Activated CD4-positive, CD25-positive, alpha-beta regulatory T cell treated with anti-CD3 and anti-CD28 coated beads, Interleukin-2, amount 50 U/mL, for 16 hours (primary cell): ENCODE data around the gene ZSCAN5A.
A peak's percentile ranks its signal among the peaks of the same experiment; 100 is the strongest.
"Not testable (repeated sequence)": the region's sequence is repeated elsewhere in the genome, so short reads cannot be mapped to it uniquely, and the experiment has no call there.

Experiments
- DNase-seq: peaks from one replicate; pipeline ENCODE4 v3.0.0-alpha.2; 2020; ENCODE audit warnings: low read depth, low spot score

ZSCAN5A gene

DNA sequence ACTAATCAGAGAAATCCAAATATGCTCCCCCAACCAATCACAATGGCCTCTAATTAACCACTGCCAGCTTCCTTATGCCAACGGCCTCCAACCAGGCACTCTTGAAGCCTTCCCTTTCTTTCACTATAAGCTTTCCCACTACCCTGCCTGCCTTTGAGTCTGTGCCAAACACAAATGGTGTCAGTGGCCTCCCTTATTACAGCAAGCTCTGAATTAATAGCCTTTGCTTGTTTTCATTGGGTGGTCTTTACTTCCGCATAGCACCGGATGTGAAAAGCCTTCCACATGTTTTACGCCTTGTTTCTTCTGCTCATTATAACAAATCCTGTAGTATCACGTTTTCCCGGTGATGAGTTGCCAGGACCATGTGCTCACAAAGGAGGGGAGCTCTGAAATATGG, 43.5 kb downstream of the ZSCAN5A start:
- no peak for DNase-seq

DNA sequence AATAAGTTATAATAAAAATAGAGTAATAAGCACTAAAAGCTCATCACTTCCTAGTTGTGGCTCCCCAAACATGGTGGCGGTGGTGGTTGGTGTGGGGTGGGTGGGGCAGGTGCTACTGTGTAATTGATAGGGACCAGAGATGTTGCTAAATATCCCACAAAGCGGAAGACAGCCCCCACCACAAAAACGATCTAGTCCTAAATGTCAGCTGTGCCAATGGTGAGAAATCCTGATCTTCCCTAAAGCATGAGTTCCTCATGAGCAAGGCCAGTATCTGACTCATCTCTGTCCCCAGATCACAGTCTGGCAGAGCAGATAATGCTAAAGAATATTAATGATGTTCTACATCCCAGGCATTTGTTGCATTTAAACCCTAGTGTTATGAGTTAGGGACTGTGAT, 44.0 kb downstream of the ZSCAN5A start:
- DNase-seq, result no peak

DNA sequence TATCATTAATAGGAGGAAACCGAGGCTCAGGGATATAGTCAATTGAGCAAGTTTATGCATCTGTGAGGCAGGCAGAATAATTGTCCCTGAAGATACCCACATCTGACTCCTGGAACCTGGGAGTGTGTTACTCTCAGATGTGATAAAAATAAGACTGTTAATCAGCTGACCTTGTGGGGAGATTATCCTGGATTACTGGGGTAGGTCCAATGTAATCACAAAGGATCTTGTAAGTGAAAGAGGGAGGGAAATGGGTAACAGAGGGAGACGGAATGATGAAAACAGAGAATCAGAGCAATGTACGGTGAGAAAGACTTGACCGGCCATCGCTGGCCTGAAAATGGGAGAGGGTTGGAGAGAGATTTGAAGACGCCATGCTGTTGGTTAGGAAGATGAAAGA, 45.3 kb downstream of the ZSCAN5A start:
- no peak for DNase-seq

DNA sequence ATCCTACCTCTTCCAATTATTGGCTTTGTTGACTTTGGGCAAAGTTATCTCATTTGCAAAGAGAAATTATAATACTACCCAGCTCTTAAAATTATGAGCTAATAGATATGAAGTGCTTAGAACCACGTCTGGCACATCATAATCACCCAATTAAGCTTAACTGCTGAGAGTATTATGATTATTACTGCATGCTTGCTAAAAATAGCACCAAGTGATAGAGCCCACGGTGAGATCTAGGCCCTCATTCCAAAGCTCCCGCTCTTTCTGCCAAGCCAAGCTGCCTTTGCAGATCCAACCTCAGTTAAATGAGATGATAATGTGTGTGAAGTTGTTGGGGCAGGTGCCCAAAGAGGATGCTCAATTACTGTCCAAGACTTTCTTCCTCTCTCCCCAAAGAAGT, 48.6 kb downstream of the ZSCAN5A start:
- DNase-seq, result no peak

DNA sequence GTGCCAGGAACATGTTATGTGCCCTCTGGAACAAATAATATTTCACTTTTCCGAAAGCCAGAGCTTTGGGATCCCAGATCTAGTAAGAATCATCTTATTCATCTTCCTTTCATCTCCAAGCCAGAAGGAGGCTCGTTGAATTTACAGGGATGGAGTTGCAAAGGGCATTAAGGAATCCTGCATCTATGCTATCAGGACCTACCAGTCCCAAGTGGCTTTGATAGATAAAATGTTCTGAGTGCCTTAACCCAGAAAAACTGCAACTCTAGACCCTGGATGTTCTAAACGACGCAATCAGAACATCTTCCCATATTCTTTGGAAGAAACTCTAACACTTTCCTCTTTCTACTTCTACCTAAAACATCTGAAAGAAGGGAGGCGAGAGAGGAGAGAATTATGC, 51.3 kb downstream of the ZSCAN5A start:
- DNase-seq, result no peak

DNA sequence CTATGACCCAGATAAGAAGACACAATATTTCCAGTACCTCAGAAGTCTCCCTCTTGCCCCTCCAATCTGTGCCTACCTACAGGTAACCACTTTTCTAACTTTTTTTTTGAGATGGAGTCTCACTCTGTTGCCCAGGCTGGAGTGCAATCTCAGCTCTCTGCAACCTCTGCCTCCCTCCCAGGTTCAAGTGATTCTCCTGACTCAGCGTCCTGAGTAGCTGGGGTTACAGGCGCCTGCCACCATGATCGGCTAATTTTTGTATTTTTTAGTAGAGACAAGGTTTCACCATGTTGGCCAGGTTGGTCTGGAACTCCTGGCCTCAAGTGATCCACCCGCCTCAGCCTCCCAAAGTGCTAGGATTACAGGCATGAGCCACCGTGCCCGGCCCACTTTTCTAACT, 52.7 kb downstream of the ZSCAN5A start:
- DNase-seq, result not testable (repeated sequence)

DNA sequence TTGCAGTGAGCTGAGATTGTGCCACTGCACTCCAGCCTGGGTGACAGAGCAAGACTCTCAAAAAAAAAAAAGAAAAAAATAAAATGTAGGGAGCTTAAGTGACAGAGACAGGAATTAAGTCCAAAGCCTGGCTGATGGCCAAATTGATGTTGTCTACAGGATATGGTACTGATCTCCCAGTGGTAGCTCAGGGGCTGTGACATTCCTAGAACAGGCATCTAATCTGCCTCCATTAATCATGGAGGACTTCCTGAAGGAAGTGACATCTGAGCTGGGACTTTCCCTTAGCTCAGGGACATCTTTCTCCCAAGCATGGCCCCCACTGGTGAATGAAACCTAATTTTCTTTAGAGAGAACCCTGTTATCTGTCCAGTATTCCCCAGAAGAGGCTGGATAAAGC, 53.5 kb downstream of the ZSCAN5A start:
- DNase-seq, result no peak

DNA sequence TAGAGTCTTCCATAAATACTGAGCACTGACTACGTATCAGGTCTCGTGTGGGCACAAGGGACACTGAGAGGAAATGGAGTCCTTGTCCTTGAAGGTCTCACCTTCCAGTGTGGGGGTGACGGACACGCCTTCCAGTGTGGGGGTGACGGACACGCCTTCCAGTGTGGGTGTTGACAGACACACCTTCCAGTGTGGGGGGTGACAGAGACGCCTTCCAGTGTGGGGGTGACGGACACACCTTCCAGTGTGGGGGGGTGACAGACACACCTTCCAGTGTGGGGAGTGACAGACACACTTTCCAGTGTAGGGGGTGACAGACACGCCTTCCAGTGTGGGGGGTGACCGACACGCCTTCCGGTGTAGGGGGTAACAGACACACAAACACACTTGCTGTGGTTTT, 56.4 kb downstream of the ZSCAN5A start:
- DNase-seq, result no peak

DNA sequence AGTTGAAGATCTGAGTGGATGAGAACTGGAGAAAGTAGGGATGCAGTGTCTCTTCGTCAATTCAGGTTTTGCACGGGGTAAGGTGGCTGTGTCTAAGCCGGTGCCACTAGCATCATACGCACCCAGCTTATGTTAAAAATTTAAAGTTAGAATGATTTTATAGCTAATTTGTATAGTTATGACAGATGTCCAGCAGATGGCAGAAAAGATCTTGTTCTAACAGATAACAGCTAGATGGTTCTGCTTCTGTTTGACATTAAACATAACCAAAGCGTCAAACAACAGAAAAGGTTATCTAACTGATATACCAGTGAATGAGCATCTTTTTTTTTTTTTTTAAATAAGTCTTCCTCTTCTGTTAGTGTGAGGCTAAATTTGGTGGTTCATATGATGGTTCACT, 60.9 kb downstream of the ZSCAN5A start:
- no peak for DNase-seq

DNA sequence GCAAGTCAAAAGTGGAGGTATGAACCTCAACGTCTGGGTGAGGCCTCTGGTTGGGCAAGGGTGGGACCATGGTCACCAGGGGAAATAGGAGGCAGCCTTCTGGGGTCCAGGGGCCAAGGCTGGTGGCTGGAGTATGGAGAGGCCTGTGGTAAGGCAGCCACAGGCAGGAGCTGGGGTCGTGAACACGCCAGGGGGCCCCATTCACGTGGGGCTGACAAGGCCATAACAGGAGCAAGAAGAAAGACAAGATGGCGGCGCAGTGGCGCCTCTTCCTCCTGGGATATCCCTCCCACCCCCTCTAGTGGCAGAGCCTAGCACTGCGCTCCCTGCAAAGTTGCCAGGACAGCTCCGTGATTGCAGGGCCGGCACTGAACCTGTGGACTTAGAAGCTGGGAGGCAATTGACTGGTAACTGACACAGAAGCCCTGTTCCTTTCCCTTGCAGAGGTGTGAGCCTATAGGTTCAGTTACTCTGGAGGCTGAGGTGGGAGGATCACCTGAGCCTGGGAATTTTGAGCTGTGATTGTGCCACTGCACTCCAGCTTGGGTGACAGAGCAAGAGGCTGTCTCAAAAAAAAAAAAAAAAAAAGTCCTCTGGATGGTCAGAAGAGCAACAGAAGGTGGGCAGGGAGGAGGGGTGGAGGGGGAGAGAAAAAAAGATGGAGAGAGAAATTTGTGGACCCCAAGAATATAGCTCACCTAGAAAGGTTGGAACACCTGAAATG, 61.8 kb downstream of the ZSCAN5A start:
- DNase-seq, result peak; percentile 19

DNA sequence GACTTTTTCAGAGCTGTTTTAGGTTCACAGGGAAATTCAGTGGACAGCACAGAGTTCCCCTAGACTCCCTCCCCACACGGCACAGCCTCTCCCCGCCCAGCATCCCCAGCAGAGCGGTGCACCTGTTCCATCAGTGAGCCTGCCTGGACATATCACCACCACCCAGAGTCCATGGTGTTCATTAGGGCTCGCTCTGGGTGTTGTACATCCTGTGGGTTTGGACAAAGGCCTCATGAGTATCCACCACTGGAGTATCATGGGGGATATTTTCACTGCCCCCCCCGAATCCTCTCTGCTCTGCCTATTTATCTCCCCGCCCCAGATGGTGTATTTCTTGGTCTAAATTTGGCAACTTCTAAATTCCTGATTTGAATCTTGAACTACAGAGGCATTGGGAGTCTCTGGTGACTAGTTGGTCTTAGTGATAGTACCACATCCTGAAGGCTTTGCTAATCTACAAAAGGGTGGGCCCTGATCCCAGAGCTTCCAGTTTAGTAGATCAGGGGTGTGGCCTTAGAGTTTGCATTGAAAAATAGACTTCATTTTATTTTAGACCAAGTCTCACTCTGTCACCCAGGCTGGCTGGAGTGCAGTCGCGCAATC, 65.8 kb downstream of the ZSCAN5A start:
- DNase-seq, result not testable (repeated sequence)

DNA sequence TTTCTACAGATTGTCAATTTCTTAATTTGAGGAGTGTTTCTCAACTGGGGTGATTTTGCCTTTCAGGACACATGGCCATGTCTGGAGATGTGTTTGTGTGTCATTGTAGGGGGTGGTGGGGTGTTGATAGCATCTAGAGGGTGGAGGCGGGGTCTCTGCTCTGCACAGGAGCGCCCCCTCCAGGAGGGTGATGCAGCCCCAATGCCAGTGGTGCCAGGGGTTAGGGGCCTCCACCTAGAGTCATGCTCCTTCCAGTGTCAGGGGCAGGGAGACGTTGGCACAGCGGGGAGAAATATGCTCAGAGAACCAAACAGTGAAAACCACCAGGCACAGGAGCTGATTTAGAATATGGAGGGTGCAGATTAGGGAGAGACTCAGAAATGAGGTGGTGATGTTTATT, 68.9 kb downstream of the ZSCAN5A start:
- not testable (repeated sequence) for DNase-seq

DNA sequence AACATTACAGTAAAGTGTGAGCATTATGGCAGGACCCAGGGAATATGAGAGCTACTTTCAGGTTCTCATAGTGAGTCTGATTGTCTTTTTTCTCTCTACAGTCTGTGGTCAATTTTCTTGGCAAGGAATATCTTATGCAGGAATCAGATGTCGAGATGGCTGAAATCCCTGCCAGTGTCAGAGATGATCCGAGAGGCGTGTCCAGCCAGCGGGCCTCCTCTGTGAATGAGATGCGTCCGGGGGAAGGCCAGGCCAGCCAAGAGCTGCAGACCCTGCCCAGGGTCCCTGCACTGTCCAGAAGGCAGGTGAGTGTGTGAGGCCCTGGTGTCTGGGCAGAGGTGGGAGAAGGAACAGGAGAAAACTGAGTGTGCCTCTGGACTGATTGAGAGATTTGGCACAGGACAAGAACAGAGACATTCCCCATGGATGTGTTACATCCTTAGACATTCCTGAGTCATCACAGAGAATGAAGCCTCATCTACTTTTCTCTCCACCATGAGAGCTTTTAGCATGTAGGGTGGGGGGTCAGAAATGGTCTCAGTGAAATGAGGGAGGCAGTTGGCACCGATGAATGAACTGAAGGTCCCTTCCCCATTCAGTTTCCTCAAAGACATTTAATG, 69.4 kb downstream of the ZSCAN5A start:
- no peak for DNase-seq

DNA sequence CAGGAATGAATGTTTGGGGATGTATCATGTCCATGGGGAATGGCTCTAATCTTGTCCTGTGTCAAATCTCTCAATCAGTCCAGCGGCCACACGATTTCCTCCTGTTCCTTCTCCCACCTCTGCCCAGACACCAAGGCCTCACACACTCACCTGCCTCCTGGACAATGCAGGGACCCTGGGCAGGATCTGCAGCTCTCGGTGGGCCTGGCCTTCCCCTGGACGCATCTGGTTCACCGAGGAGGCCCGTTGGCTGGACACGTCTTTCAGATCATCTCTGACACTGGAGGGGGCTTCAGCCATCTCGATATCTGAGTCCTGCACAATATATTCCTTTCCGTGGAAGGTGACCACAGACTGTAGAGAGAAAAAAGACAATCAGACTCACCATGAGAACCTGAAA, 91.2 kb downstream of the ZSCAN5A start:
- DNase-seq, result no peak

DNA sequence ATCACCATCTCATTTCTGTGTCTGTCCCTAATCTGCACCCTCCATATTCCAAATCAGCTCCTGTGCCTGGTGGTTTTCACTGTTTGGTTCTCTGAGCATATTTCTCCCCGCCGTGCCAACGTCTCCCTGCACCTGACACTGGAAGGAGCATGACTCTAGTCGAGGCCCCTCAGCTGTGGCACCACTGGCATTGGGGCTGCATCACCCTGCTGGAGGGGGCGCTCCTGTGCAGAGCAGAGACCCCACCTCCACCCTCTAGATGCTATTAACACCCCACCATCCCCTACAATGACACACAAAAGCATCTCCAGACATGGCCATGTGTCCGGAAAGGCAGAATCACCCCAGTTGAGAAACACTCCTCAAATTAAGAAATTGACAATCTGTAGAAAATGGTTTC, 91.7 kb downstream of the ZSCAN5A start:
- DNase-seq, result no peak

DNA sequence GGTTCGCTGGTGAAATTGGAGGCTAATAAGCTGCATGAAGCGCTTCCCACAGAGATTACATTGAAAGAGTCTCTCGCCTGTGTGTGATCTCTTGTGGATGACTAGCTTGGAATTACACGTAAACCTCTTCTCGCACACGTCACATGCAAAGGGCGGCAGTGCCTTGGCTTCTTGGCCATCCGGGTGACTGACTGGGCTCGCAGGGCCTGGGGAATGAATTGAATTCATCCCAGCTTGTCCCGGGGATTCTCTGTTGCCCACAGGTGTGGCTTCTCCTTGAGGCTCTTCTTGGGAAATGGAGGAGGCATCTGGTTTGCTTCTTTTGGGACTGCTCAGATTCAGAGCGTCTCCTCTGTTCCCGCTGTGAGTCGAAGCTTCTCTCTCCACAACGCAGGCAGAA, 92.8 kb downstream of the ZSCAN5A start:
- no peak for DNase-seq

DNA sequence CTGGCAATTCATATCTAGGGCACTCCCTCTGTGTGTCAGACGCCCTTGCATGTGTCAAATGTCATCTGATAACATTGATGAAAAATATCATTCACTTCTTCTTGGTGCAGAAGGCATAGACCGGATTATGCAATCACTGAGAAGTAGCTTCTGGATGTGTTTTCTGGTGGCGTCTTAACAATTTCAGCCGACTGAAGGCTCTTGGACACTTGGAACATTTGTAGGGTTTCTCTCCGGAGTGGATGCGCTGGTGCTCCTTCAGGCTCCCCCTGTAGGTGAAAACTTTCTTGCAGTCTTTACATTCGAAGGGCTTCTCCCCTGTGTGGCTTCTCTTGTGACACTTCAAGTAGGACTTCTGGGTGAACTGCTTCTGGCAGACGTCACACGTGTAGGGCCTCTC, 93.2 kb downstream of the ZSCAN5A start:
- DNase-seq, result not testable (repeated sequence)

DNA sequence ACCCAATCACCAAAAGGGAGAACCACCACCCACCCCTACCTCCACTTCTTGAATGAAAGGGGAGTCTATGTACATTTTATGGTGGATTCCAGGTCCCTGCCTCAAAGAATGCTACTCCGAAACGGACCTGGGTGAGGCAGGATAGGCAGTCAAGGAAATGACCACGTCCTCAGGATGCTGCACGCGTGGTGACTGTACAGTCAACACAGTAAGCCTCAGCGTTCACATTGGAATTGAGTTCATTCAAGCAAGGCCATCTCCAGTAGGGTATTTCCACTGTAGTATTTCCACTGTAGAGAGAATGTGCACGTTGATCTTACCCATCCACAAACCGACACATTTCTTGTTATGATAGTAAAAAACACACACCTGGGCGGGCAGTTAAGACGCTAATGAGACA, 95.7 kb downstream of the ZSCAN5A start:
- DNase-seq, result no peak

DNA sequence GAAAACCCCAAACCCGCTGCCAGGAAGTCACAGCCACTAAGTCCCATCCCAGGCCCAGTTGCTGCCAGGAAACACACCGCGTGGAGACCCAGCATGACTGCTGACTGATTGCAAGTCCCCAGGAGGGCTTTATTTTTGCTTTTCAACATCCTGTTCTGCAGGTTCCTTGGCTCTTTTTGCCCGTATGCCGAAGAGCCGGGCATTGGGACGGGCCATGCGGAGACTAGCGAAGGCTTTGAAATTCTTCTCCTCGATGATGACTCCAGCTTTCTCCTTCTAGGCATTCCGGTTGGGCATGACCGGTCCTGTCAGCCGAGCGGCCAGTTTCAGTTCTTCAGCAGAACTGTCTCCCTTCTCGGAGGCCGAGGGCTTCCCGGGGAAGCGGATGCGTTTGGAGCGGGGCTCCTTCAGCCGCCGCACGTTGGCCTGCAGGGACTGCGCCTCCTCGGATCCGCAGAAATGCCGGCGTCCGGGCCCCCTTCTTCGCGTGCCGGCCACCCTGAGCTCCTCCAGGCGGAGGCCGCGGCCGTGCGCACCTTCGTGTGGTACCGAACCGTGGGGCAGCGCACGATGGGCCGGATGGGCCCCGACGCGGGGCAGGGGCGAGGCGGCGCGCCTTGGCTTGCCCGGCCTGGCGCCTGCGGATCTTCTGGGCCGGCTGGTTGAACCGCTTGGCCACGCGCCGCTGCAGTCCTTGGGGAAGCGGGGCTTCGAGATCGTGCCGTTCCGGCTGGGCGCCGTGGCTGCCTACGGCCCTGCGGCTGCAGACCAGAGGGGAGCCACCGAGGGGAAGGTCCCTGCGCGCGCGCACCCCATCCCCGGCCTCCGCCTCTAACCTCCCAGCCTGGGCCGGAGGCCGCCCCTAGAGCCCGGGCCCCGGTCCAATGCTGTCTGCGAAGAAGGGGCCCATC, 97.3 kb downstream of the ZSCAN5A start:
- no peak for DNase-seq

DNA sequence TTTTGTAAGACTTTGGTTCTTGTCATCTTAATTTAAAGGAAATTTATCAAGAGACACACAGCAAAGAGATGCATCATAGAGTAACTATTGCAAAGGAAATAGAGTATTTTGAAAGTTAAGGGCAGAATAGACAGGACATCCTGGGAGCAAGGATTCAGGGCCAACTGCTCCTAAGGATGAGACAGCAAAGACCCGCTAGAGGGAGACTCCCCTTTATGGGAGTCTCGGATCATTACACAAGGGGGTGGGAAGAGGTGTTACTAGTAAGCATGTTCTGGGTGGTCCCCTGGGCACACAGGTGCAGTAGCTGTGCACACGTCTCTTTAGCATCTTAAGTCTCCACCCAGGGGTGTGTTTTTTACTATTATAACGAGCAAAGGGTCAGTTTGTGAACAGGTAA, 102.9 kb downstream of the ZSCAN5A start:
- DNase-seq, result no peak

DNA sequence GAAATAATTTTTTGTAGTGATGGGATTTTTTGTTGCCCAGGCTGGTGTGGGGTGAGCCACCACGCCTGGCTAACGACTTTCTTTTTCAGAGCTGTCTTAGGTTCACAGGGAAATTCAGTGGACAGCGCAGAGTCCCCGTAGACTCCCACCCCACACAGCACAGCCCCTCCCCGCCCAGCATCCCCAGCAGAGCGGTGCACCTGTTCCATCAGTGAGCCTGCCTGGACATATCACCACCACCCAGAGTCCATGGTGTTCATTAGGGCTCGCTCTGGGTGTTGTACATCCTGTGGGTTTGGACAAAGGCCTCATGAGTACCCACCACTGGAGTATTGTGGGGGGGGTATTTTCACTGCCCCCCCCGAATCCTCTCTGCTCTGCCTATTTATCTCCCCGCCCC, 104.6 kb downstream of the ZSCAN5A start:
- not testable (repeated sequence) for DNase-seq

DNA sequence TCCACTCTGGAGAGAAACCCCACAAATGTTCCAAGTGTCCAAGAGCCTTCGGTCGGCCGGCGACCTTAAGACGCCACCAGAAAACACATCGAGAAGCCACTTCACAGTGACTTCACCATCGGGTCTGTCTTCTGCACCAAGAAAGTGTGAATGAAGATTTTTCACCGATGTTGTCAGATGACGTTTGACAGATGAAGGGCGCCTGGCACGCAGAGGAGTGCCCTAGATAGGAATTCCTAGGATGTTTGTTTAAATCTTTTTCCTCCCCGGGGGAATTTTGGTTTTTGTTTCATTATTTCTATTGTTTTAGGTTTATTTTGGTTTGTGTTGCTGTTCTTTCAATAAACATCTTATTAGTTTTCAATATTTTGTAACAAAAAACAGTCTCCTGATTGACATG, 105.5 kb downstream of the ZSCAN5A start:
- no peak for DNase-seq
